Skeletal muscle tissue (tissue), 4 donors: ENCODE results near the gene EFCC1. TPM values are rescaled to one million over a fixed set of nuclear protein-coding genes. Genes with fewer than 3 reads are reported as not detected.

Experiments used
- H3K27ac ChIP-seq: one replicate; pipeline ENCODE4 v1.7.0; 2013; ENCODE audit warnings: mild to moderate bottlenecking, low read depth, low read length, inconsistent platforms
- H3K27me3 ChIP-seq, 3 donors: one replicate each; pipeline ENCODE4 v1.7.0; 2013; ENCODE audit warnings: low read length in 3 of 3; ENCODE audit not compliant: control insufficient read depth in 3 of 3, insufficient read depth in 3 of 3
- H3K36me3 ChIP-seq, 3 donors: one replicate each; pipeline ENCODE4 v1.7.0; 2013; ENCODE audit warnings: low read length in 3 of 3; ENCODE audit not compliant: control insufficient read depth in 3 of 3, insufficient read depth in 3 of 3
- H3K4me1 ChIP-seq, 3 donors: one replicate each; pipeline ENCODE4 v1.7.0; 2013; ENCODE audit warnings: low read length in 3 of 3, mild to moderate bottlenecking in 3 of 3; ENCODE audit not compliant: control insufficient read depth in 3 of 3, insufficient read depth in 3 of 3
- H3K4me3 ChIP-seq, 3 donors: one replicate each; pipeline ENCODE4 v1.7.0; 2013; ENCODE audit warnings: low read length in 3 of 3
- H3K9ac ChIP-seq, 3 donors: one replicate each; pipeline ENCODE4 v1.7.0; 2013; ENCODE audit warnings: low read length in 3 of 3, mild to moderate bottlenecking in 3 of 3, moderate library complexity in 2 of 3, low read depth in 1 of 3
- H3K9me3 ChIP-seq, 3 donors: one replicate each; pipeline ENCODE4 v1.7.0; 2013; ENCODE audit warnings: low read length in 3 of 3; ENCODE audit not compliant: control insufficient read depth in 3 of 3
- total RNA-seq: library from RNA; depleted of rRNA; stranded (reverse); fragments of >200 nt; gene quantifications from one replicate; pipeline ENCODE4 v1.2.3, GENCODE V29; 2014
- donor health status: Osteomylitis.

EFCC1 gene
- total RNA-seq, 1 donor from 2014 or later: 1.0 TPM

DNA sequence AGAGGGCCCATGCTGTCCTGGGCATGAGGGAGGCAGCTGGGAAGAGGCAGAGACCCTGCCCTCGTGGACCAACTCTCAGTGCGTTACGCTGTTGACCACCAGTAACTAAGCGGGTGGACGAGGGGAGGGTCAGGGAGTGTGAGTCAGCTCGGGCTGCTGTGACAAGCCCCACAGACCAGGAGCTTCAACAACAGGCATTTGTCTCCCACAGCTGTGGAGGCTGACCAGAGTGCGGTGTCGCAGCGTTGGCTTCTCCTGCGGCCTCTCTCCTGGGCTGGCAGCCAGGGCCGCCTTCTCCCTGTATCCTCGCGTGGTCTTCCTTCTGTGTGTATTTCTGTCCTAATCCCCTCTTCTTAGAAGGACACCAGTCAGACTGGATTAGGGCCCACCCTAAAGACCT is 13.0 kb downstream of the EFCC1 start:
- Histone ChIP-seq H3K4me1 (peaks cover 19 to 24% (median 19%) of the 10 kb centered on the region in 3 donors), H3K36me3 (peaks cover 0 to 5% (median 0%) of the 10 kb centered on the region in 3 donors), H3K4me3 (no peak overlapping the region), H3K9ac (no peak overlapping the region), H3K27me3 (no peaks in the 10 kb centered on the region), H3K27ac (no peak overlapping the region), H3K9me3 (no peaks in the 10 kb centered on the region)

DNA sequence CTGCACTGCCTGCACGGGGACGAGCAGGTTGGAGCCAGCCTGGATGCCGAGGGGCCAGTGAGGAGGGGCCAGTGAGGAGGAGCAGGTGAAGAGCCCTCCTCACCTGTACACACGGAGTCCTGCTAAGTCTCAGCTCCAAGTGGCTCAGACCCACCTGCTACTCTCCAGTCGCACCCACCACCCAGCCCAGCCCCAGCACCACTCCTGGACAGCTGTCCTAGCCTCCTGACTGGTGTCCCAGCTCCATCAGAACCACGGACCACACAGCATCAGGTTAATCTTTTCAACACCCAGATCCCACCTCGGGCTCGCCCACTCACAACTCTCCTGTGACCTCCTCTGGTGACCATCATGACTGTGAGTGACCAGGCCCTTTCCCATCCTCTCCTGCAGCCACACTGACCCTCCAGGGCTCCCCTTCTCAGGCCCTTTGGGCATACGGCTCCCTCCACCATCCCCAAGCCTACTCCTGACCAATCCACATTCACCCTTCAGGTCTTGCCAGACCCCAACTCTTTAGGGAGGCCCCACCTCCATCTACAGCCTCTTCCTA is 13.8 kb downstream of the EFCC1 start:
- Histone ChIP-seq H3K27ac (no peak overlapping the region), H3K27me3 (no peaks in the 10 kb centered on the region), H3K4me3 (no peak overlapping the region), H3K9me3 (no peaks in the 10 kb centered on the region), H3K4me1 (peaks cover 19 to 24% (median 19%) of the 10 kb centered on the region in 3 donors), H3K9ac (no peak overlapping the region), H3K36me3 (peaks cover 0 to 3% (median 0%) of the 10 kb centered on the region in 3 donors)

DNA sequence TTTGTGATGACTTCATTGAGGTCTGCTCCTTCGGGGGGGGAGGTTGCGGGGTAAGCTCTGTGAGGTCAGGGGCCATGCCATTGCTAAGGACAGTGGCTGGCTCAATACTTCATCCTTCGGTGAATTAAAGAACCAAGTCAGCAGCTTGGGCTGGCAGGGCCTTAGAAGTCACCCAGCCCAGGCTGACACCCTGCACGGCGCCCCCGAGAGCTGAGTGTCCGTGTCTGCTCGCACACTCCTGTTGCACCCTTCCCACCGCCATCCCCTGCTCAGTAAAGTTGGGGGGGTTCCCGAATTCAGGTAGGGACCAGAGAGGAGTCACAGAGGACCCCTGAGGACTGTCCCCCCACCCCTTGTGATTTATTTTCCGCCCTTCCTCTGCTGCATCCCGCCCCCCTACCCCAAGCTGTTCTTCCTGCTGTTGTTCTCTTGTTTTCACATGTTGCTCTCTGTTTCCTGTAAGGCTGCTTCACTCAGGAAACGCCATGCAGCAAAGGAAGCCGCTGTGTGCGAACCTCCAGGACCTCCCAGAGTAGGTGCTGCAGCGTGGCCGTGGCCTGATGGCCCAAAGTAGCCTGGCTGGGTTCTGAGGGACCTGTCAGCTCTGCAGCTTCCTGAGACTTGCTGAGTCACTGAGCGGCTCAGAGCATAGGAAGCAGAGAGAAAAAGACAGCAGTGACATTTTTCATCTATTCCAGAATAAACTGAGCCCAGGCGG is 14.4 kb downstream of the EFCC1 start:
- Histone ChIP-seq H3K27me3 (no peaks in the 10 kb centered on the region), H3K4me3 (no peak overlapping the region), H3K9me3 (no peaks in the 10 kb centered on the region), H3K36me3 (peaks cover 0 to 3% (median 0%) of the 10 kb centered on the region in 3 donors), H3K27ac (peak overlapping the region; percentile 23), H3K4me1 (peaks cover 19 to 24% (median 19%) of the 10 kb centered on the region in 3 donors), H3K9ac (no peak overlapping the region)

DNA sequence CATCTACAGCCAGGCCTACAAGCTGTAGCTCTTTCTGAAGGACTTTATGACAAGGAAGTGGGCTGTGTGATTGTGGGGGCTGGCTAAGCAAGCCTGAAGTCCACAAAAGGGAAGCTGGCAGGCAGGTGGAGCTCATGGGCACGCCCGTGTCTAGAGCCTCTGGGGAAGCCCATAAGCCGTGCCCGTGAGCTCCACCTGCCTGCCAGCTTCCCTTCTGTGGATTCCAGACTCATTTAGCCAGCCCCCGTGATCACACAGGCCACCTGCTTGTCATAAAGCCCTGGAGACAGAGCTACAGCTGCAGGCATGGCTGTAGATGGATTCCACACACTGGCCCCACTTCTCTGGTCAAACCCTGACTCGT is 15.2 kb downstream of the EFCC1 start:
- H3K9me3 ChIP-seq: no peaks in the 10 kb centered on the region
- peak overlapping the region; percentile 23 for H3K27ac ChIP-seq
- H3K4me3 ChIP-seq: no peak overlapping the region
- no peak overlapping the region for H3K9ac ChIP-seq
- peaks cover 0 to 3% (median 0%) of the 10 kb centered on the region in 3 donors for H3K36me3 ChIP-seq
- no peaks in the 10 kb centered on the region for H3K27me3 ChIP-seq
- peaks cover 19 to 24% (median 22%) of the 10 kb centered on the region in 3 donors for H3K4me1 ChIP-seq

DNA sequence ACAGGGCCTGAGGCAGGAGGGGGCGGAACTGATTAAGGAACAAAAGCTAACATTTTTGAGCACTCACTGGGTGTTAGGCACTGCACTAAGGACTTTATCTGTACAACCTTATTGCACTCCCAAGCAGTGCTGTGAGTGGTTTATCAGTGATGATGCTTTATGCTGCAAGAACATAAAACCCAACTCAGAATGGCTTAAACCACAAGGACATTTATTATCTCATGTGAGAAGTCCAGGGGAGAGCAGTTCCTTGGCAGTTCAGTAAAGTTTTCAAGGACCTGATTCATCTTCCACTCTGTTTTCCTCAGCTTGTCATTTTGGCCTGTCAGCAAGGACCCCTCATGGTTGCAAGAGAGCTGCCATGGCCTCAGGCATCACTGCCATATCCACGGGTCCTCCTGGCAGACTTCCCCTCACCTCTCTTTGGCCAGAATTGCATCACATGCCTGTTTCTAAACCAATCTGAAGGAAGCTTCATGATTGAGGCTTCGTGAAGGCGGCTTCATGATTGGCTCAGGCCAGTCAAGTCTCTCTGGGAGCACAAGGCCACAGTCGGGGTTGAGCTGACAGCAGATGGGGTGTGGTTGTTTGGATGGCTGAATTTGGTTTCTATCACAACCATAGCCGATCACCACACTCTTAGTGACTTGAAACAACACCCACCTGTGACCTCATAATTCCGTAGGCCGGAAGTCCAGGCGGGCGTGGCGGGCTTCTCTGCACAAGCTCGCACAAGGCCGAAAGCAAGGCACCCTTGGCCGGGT is 15.8 kb downstream of the EFCC1 start:
- no peak overlapping the region for H3K9ac ChIP-seq
- H3K4me3 ChIP-seq: no peak overlapping the region
- H3K9me3 ChIP-seq: no peaks in the 10 kb centered on the region
- peaks cover 19 to 24% (median 22%) of the 10 kb centered on the region in 3 donors for H3K4me1 ChIP-seq
- peak overlapping the region; percentile 19 for H3K27ac ChIP-seq
- no peaks in the 10 kb centered on the region for H3K27me3 ChIP-seq
- no peaks in the 10 kb centered on the region for H3K36me3 ChIP-seq

DNA sequence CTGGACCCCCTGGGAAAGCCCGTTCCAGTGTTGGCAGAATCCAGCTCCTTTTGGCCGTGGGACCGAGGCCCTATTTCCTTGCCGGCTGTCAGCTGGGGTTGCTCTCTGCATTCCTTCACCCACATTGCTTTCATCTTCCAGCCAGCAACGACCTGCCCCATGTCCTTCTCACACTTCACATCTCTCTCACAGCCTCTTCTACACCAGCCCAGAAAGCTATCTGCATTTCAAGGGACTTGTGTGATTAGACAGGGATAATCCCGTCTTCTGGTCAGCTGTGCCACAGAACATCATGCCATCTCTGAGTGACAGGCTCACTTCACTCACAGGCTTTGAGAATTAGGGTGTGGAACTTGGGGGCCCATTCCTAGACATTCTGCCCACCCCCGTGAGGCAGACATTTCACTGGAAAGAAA is 16.4 kb downstream of the EFCC1 start:
- H3K4me3 ChIP-seq: no peak overlapping the region
- H3K9me3 ChIP-seq: no peaks in the 10 kb centered on the region
- no peaks in the 10 kb centered on the region for H3K27me3 ChIP-seq
- peak overlapping the region; percentile 40 for H3K27ac ChIP-seq
- H3K36me3 ChIP-seq: no peaks in the 10 kb centered on the region
- peak overlapping the region in 1 of 3 donors; percentile 33 for H3K9ac ChIP-seq
- peaks cover 19 to 27% (median 22%) of the 10 kb centered on the region in 3 donors for H3K4me1 ChIP-seq

DNA sequence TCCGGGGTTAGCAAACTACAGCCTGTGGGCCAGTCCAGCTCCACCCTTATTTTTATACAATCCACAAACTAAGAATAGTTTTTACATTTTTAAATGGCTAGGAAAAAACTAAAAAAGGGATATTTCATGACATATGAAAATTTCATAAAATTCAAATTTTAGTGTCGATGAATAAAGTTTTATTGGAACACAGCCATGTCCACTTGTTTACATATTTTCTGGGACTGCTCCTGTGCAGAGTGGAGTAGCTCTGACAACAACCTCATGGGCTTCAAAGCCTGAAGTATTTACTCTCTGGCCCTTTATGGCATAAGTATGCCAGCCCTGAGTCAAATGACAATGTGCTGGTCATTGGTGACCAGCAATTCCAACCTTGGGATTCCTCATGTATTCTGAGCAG is 17.2 kb downstream of the EFCC1 start:
- H3K4me1 ChIP-seq: peaks cover 19 to 27% (median 22%) of the 10 kb centered on the region in 3 donors

DNA sequence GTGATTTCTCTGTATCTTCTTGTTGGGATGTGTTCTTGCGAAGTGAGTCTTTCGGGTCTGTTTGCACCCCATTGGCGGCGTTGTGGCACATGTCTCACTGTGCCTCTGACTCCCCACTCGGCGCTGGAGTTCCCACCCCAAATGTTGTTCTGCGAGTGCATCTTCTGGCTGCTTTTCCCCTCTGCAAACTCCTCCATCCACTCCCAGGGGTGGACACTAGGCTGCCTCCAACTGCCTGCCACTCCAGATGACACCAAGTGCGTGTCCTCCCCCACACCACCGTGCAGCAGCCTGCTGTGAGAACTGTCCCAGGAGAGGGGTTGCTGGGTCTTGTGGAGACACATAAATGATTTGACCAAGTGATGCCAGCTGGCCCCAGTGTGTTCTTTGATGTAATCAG is 17.6 kb downstream of the EFCC1 start:
- Histone ChIP-seq H3K4me1 (peaks cover 19 to 27% (median 22%) of the 10 kb centered on the region in 3 donors), H3K9me3 (no peaks in the 10 kb centered on the region), H3K27ac (no peak overlapping the region), H3K4me3 (no peak overlapping the region), H3K9ac (no peak overlapping the region), H3K36me3 (no peaks in the 10 kb centered on the region), H3K27me3 (no peaks in the 10 kb centered on the region)

More for the DNA sequence above, 17.2 kb downstream of the EFCC1 start:
- Histone ChIP-seq H3K4me3 (no peak overlapping the region), H3K27ac (no peak overlapping the region), H3K27me3 (no peaks in the 10 kb centered on the region), H3K9me3 (no peaks in the 10 kb centered on the region), H3K36me3 (no peaks in the 10 kb centered on the region), H3K9ac (no peak overlapping the region)

DNA sequence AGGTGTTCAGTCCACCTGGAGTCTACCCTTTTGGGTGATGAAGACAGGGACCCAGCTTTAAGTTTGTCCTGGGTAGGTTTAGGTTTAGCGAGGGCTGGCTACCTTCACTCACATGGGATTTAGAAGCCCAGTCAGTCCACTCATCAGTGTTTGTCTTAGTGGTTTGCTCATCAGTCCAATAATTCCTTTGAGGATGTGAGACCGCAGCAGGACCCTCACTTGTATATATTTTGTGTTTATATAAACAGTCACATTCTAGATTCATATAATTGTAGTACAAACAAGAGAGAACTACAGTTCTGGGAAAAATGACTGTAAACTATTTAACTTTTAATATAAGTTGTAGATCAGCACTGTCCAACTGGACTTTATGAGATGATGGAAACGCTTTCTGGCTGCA is 18.2 kb downstream of the EFCC1 start:
- Histone ChIP-seq H3K9ac (no peak overlapping the region), H3K4me1 (peaks cover 19 to 27% (median 22%) of the 10 kb centered on the region in 3 donors), H3K27me3 (no peaks in the 10 kb centered on the region), H3K27ac (no peak overlapping the region), H3K36me3 (no peaks in the 10 kb centered on the region), H3K4me3 (no peak overlapping the region), H3K9me3 (no peaks in the 10 kb centered on the region)

DNA sequence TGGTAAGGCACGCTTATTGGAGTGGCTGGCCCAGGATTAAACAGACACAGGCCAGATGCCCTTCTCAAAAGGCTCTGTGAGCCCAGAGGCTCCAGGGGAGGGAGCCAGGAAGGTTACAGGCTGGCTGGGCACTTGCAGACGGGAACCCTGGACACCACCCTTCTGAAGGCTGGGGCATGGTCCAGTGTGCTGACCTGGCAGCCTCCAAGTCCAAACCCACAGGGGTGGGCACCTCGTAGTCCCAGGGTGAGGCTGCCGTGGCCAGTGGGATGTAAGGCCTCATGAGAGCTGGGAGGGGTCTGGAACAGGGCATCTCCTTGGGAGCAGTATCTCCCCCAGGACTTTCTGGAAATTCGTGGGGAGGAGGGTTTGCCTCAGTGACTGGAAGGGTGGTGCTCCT is 19.6 kb downstream of the EFCC1 start:
- H3K4me3 ChIP-seq: no peak overlapping the region
- no peaks in the 10 kb centered on the region for H3K36me3 ChIP-seq
- H3K27me3 ChIP-seq: no peaks in the 10 kb centered on the region
- H3K9ac ChIP-seq: no peak overlapping the region
- no peaks in the 10 kb centered on the region for H3K9me3 ChIP-seq
- H3K27ac ChIP-seq: no peak overlapping the region
- peaks cover 26 to 37% (median 31%) of the 10 kb centered on the region in 3 donors for H3K4me1 ChIP-seq
